Thymus (tissue), 11 donors: ENCODE measurements around the gene POLG. TPM values are rescaled to one million over a fixed set of nuclear protein-coding genes. Genes with fewer than 3 reads are reported as not detected.

Experiments
- DNase-seq, 9 donors: peaks; one replicate each; pipeline ENCODE4 v3.0.0-alpha.2; 2013; ENCODE audit warnings: low spot score in 9 of 9, low read depth in 6 of 9, missing footprints in 1 of 9
- H3K27ac ChIP-seq, 2 donors: one replicate each; pipeline ENCODE4 v1.5.1; 2013; ENCODE audit warnings: control low read depth in 1 of 2, low read depth in 1 of 2, low read length in 1 of 2, mild to moderate bottlenecking in 1 of 2, moderate library complexity in 1 of 2
- H3K27me3 ChIP-seq, 2 donors: one replicate each; pipeline ENCODE4 v1.5.1; 2013; ENCODE audit warnings: low read length in 1 of 2; ENCODE audit not compliant: control insufficient read depth in 2 of 2, insufficient read depth in 1 of 2
- H3K36me3 ChIP-seq, 2 donors: one replicate each; pipeline ENCODE4 v1.5.1; 2013; ENCODE audit warnings: low read length in 1 of 2, mild to moderate bottlenecking in 1 of 2, moderate library complexity in 1 of 2; ENCODE audit not compliant: control insufficient read depth in 2 of 2, insufficient read depth in 2 of 2
- H3K4me1 ChIP-seq, 2 donors: one replicate each; pipeline ENCODE4 v1.5.1; 2013; ENCODE audit warnings: low read length in 2 of 2; ENCODE audit not compliant: control insufficient read depth in 2 of 2, insufficient read depth in 2 of 2
- H3K4me3 ChIP-seq, 2 donors: one replicate each; pipeline ENCODE4 v1.5.1; 2013; ENCODE audit warnings: low read length in 2 of 2, control low read depth in 1 of 2, mild to moderate bottlenecking in 1 of 2
- H3K9me3 ChIP-seq, 2 donors: one replicate each; pipeline ENCODE4 v1.5.1; 2013; ENCODE audit warnings: low read length in 1 of 2, mild to moderate bottlenecking in 1 of 2; ENCODE audit not compliant: control insufficient read depth in 2 of 2, insufficient read depth in 1 of 2
- WGBS: extraction: QIAGEN DNeasy Blood & Tissue Kit; methylation state at CpG from one replicate; pipeline ENCODE4 v1.1.7; 2013; 5-methylcytosine and 5-hydroxymethylcytosine counted together
- polyA plus RNA-seq: library from polyadenylated mRNA; stranded (reverse); fragments of 200-250 nt; gene quantifications from one replicate; pipeline ENCODE4 v1.2.3, GENCODE V29; 2013
- total RNA-seq: library from RNA; stranded (reverse); fragments of 120-200 nt; gene quantifications from one replicate; pipeline ENCODE4 v1.2.4, GENCODE V29; 2013
- donor health status: healthy.

POLG gene
- total and polyA plus RNA-seq, 2 donors = 59.1 to 80.5 TPM

GRCh38 chr15:89371228-89372044 is 36.8 kb upstream of the POLG start:
- DNase-seq = no peak
- Histone ChIP-seq H3K36me3 (no peaks in the 10 kb centered on the region), H3K27me3 (peaks cover 95 to 98% of the 10 kb centered on the region in 2 donors), H3K9me3 (no peaks in the 10 kb centered on the region), H3K4me1 (no peaks in the 10 kb centered on the region), H3K4me3 (no peak overlapping the region), H3K27ac (no peak overlapping the region)
- WGBS = 5% methylated on average over 87 of the region's 87 CpGs

DNA sequence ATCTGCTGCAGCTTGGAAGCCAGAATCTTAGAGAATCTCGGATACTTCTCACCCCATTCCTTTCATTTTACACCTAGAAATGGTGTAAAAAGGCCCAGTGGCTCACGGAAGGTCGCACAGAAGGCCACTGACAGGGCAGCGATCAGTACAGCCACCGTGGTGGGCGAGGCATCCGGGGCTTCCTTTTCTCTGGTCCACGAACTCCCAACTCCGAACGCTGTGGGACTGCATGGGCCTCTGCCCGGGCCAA is 36.3 kb upstream of the POLG start:
- Histone ChIP-seq H3K4me1 (no peaks in the 10 kb centered on the region), H3K4me3 (no peak overlapping the region), H3K27me3 (peaks cover 97 to 100% of the 10 kb centered on the region in 2 donors), H3K27ac (no peak overlapping the region), H3K36me3 (no peaks in the 10 kb centered on the region), H3K9me3 (no peaks in the 10 kb centered on the region)
- 5% methylated on average over 11 of the region's 11 CpGs for WGBS
- DNase-seq = no peak

DNA sequence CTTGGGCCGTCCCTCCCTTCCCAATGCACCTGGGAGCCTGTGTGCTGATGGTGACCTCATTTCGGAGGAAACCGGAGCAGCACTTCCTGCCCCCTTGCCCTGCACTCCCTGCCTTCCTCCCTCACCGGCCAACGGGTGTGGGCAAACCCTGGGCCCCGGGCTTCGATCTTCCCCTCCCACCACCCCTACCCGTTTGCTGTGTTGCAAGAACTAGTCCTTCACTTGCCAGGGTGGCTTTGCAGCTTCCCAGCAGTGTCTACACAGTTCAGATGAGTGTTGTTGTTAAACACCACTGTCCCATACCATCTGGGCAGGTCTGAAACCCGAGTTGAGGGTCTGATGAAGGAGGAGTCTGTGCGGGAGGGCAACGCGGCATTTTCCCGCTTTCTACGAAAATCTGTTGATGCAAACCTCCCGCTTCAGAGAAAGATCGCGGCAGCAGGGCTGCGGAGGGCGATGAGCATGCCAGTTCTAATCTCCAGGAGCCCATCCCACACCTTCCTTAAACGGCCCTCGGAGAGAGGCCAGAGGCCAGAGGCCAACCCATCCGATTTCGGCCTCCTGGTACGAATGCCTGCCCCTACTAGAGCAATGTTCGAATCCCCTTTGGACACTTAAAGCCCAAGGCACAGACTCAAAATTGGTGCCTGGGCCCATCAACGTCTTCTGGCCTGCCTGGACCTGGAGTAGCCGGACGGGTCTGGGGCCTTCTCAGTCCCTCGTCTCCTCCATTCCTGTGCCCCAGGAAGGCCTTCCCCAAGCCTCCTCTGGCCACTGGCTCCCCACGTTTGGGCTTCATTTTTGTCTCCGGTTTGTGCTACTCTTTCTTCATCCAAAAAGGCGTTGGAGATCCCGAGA is 35.7 kb upstream of the POLG start:
- peaks cover 97 to 100% of the 10 kb centered on the region in 2 donors for H3K27me3 ChIP-seq
- no peak overlapping the region for H3K4me3 ChIP-seq
- 9% methylated on average over 33 of the region's 33 CpGs for WGBS

DNA sequence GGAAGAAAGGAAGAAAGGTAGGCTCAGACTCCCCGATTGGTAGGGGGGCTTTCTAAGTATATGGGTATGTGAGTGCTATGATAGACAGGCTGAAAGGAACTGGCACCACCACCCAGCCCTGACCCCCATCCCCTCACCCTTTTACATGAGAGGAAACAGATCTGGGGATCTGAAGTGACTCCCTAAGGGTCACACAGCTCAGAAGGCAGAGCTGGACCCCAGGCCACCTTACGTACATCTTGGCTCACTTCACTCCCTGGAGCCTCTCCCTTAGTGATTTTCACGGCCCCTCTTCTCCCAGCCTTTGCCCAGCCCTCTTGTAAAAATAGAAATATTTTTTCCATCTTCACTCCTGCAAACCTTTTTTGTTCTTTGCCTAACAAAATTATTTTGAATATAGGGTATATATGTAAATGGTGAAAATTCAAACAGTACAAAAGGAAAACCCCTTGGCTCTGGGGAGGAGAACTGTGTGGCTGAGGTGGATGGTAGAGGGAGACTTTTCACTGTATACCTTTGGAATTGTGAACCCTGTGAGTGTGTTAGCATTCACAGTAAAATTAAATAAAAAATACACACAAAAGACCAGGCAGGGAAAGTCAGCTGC is 34.8 kb upstream of the POLG start:
- 25% methylated on average over 3 of the region's 3 CpGs for WGBS
- Histone ChIP-seq H3K9me3 (no peaks in the 10 kb centered on the region), H3K27me3 (peaks cover 97 to 100% of the 10 kb centered on the region in 2 donors), H3K4me3 (no peak overlapping the region), H3K27ac (no peak overlapping the region), H3K36me3 (no peaks in the 10 kb centered on the region), H3K4me1 (no peaks in the 10 kb centered on the region)
- DNase-seq = no peak

More for the DNA sequence above, 35.7 kb upstream of the POLG start:
- Histone ChIP-seq H3K36me3 (no peaks in the 10 kb centered on the region), H3K4me1 (no peaks in the 10 kb centered on the region), H3K27ac (no peak overlapping the region), H3K9me3 (no peaks in the 10 kb centered on the region)
- no peak for DNase-seq

DNA sequence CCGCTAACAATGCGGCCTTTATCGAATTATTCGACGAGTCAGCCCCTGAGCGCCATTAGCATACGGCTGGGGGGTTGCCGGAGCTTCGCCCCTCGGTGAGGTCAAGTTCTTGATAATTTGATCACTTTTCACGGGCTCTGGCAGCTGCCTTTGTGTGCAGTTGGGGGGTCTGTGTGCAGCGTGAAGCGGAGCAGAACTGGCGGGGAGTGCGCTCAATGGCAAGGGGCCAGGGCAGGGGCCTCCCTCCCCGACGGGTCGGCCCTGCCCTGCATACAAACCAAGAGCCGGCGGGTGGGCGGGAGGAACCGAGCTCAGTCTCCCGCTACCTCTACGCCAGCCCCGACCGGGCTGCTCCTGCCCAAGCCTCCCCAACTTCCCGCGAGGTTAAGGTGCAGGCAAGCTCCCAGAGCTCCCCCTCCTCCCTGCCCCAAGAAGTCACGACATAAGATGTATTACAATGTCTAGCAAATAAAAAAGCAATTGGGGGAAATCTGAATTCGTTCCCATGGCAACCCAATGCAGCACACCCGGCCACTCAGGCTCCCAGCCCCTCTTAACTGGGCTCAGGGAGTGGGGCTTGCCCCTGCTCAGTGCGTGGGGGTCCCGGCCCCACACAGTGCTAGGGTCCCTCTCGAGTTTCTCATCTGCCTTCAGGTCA is 34.1 kb upstream of the POLG start:
- Histone ChIP-seq H3K27ac (no peak overlapping the region), H3K4me1 (no peaks in the 10 kb centered on the region), H3K4me3 (no peak overlapping the region), H3K27me3 (peaks cover 96 to 100% of the 10 kb centered on the region in 2 donors), H3K36me3 (no peaks in the 10 kb centered on the region), H3K9me3 (no peaks in the 10 kb centered on the region)
- no peak for DNase-seq
- 4% methylated on average over 34 of the region's 34 CpGs for WGBS

DNA sequence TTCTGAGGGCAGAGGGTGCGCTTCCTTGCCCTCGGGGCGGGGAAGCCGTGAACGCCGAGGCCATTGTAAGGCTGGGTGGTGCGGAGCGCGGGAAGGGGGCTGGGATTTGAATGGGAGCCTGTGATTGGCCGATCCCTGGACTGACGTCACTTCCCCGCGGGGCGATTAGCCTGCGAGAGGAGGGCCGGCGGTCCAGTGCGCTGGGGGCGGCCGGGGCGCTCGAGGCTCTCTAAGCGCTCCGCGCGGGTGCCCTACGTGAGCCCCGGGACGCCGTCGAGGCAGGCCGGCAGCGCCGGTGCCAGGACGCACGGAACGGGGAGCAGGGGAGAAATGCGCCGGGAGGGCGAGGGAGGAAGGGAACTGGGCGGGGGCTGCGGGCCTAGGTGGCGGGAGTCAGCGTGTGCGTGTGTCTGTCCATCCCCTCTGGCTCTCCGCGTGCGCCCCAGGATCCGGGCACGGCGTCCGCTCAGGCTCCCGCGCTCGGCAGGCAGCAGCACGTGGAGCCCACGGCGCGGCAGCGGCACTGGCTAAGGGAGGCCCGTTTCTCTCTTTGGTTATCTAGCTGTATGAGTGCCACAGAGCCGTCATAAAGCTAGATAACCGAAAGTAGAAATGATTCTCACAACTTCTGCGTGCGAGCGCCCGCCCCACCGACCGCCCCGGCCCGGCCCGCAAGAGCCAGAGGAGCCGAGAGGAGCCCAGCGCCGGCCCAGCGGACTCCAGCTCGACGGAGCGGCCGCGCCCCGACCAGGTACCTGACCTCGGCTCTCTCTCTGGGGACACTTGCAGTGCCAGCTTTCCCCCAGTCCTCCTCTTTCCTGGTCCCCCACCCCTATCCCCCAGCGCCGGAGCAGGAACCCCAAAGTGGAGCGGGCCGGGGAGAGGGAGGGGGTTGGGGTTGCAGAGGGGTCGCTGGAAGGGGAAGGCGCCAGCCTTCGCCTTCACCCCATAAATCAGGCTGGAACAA is 33.1 kb upstream of the POLG start:
- WGBS = 6% methylated on average over 90 of the region's 90 CpGs
- Histone ChIP-seq H3K27me3 (peaks cover 98 to 100% of the 10 kb centered on the region in 2 donors), H3K4me3 (no peak overlapping the region), H3K36me3 (no peaks in the 10 kb centered on the region), H3K9me3 (no peaks in the 10 kb centered on the region), H3K4me1 (no peaks in the 10 kb centered on the region), H3K27ac (no peak overlapping the region)
- no peak for DNase-seq

DNA sequence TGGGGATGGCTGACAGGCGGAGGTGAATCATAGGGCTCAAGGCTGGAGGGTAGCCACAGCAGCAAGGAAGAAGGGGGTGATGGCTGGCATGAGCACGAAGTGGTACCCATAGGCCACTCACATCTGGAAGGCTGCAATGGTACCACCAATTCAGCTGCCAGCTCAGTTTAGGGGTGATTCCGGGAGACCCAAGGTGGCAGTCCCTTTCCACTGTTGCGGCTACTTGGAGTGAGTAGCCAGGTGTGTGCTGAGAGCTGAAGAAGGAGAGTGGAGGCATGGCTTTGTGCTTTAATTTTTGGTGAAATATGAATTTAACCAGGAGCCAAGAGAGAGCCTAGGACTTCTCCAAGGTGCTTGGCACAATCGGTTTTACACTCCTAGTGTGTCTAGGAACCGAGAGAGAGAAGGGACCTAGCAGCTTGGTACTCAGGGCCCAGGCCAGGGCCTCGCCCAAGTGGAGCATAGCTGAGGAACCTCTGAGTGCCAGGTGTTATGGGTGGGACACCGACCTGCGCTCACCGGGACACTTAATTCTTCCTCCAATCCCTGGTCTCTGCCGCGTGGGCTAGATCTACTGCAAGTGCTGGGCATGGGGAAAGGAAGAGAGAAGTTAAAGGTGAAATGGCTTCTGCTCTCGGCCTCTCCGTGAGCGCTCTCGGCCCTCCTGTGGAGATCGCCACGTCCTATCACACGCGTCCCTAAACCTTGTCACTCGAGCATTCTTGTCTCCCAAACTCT is 32.2 kb upstream of the POLG start:
- WGBS = 24% methylated on average over 21 of the region's 21 CpGs
- Histone ChIP-seq H3K9me3 (no peaks in the 10 kb centered on the region), H3K4me3 (no peak overlapping the region), H3K27ac (no peak overlapping the region), H3K4me1 (no peaks in the 10 kb centered on the region), H3K27me3 (peaks cover 98 to 100% of the 10 kb centered on the region in 2 donors), H3K36me3 (no peaks in the 10 kb centered on the region)
- no peak for DNase-seq
